Tibial artery (tissue), 4 donors: ENCODE data around the gene CHD9.
A peak's percentile ranks its signal among the peaks of the same experiment; 100 is the strongest.

ENCODE experiments used
- DNase-seq, 2 donors: peaks; one replicate each; pipeline ENCODE4 v3.0.0-alpha.2; 2019
- H3K27ac ChIP-seq, 2 donors: fragments of 200-600 bp; sonication (generic) in 1 of 2; 1 replicate in 1 of 2; 2 replicates in 1 of 2; pipeline ENCODE4 v1.5.1; 2018 to 2019; ENCODE audit warnings: mild to moderate bottlenecking in 1 of 2
- H3K27me3 ChIP-seq, 2 donors: fragments of 200-600 bp; sonication (generic) in 1 of 2; one replicate each; pipeline versions ENCODE4 v1.5.1 to v1.6.0; 2016 to 2019
- H3K36me3 ChIP-seq, 3 donors: fragments of 200-600 bp; sonication (generic) in 2 of 3; one replicate each; pipeline ENCODE4 v1.5.1; 2016 to 2019; ENCODE audit warnings: mild to moderate bottlenecking in 2 of 3
- H3K4me1 ChIP-seq, 4 donors: fragments of 200-600 bp; sonication (generic) in 2 of 4; 1 replicate in 3 of 4; 2 replicates in 1 of 4; pipeline ENCODE4 v1.5.1; 2016 to 2019
- H3K4me3 ChIP-seq, 2 donors: fragments of 200-600 bp; sonication (generic) in 1 of 2; 1 replicate in 1 of 2; 2 replicates in 1 of 2; pipeline ENCODE4 v1.5.1; 2018 to 2019; ENCODE audit warnings: mild to moderate bottlenecking in 2 of 2
- H3K9me3 ChIP-seq, 3 donors: fragments of 200-600 bp; sonication (generic) in 1 of 3; one replicate each; pipeline ENCODE4 v1.5.1; 2016 to 2019
- intact Hi-C: fragments of 100-400 bp; cut with DNase I; formaldehyde crosslinking; loops from one replicate; pipeline ENCODE4 v1.15.0; 2023; ENCODE audit warnings: low total_unique reads
- TF ChIP-seq, protein P1 (sequence below), 2 experiments: fragments of 200-600 bp in 1 of 2; fragments of 450-650 bp in 1 of 2; IDR thresholded peaks; one replicate each; pipeline ENCODE4 v1.5.1; 2017 to 2019; ENCODE audit warnings: antibody characterized with exemption in 2 of 2, mild to moderate bottlenecking in 1 of 2, moderate library complexity in 1 of 2

Gene CHD9

DNA sequence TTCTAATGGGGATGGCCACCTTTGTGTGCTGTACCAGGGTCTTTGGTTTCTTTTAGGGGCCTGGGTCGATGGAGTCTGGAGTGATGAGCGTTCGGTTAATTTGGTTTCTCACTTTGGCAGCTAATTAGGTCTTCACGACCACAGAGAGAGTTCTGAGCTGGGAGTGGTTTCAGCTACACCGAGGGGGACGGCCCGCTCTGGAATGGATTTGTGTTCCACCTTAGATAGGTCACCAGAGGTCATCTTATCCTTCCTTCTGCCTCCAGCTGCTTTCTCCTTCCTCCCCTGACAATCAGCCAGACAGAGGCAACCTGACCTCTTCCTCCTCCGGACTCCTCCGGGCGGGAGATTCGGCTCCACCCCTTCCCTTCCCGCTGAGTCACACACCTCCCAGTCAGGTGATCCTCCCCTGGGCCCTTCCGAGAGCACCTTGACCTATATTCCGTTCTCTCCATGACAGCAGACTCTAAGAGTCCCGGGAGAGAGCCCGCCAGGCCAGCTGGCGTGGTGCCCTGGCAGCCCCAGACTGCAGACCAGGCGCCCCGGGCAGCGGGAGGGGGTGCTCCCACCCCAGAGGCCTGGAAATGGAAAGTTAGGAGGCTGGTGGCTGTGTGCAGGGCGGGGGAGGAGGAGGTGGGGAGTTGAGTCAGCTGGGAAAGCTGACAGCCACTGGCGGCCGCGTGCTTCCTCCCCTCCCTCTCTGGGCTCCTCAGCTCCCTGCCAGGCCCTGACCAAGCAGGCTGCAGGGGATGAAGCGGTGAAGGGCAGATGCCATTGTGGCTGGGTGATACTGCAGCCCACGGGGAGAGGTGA is 44.7 kb downstream of the CHD9 start:
- peak overlapping the region; percentile 47 to 56 for H3K4me3 ChIP-seq
- H3K27me3 ChIP-seq: no peaks in the 10 kb centered on the region
- TF ChIP-seq, protein P1, sequence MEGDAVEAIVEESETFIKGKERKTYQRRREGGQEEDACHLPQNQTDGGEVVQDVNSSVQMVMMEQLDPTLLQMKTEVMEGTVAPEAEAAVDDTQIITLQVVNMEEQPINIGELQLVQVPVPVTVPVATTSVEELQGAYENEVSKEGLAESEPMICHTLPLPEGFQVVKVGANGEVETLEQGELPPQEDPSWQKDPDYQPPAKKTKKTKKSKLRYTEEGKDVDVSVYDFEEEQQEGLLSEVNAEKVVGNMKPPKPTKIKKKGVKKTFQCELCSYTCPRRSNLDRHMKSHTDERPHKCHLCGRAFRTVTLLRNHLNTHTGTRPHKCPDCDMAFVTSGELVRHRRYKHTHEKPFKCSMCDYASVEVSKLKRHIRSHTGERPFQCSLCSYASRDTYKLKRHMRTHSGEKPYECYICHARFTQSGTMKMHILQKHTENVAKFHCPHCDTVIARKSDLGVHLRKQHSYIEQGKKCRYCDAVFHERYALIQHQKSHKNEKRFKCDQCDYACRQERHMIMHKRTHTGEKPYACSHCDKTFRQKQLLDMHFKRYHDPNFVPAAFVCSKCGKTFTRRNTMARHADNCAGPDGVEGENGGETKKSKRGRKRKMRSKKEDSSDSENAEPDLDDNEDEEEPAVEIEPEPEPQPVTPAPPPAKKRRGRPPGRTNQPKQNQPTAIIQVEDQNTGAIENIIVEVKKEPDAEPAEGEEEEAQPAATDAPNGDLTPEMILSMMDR (IDR thresholded peaks at IDR 0.05): no peak
- H3K4me1 ChIP-seq: peaks cover 0 to 51% (median 41%) of the 10 kb centered on the region in 4 donors
- no peaks in the 10 kb centered on the region for H3K9me3 ChIP-seq
- peak; percentile 92 to 97 for DNase-seq
- intact Hi-C loops: no loop called here
- peak overlapping the region; percentile 87 to 91 for H3K27ac ChIP-seq
- H3K36me3 ChIP-seq: no peaks in the 10 kb centered on the region

- H3K4me3 ChIP-seq: peak overlapping the region; percentile 47 to 56
- TF ChIP-seq, protein P1 (IDR thresholded peaks at IDR 0.05): no peak
Observed at GRCh38 chr16:53100131-53100748, 45.4 kb downstream of the CHD9 start.

GRCh38 chr16:53100889-53101288 is 46.1 kb downstream of the CHD9 start:
- no peaks in the 10 kb centered on the region for H3K9me3 ChIP-seq
- H3K27me3 ChIP-seq: no peaks in the 10 kb centered on the region
- DNase-seq: no peak
- H3K27ac ChIP-seq: peak overlapping the region; percentile 87 to 91
- no peaks in the 10 kb centered on the region for H3K36me3 ChIP-seq
- peaks cover 0 to 48% (median 40%) of the 10 kb centered on the region in 4 donors for H3K4me1 ChIP-seq
- intact Hi-C loops: no loop called here
- TF ChIP-seq, protein P1 (IDR thresholded peaks at IDR 0.05): no peak
- no peak overlapping the region for H3K4me3 ChIP-seq

More at GRCh38 chr16:53100131-53100748, 45.4 kb downstream of the CHD9 start:
- intact Hi-C loops: no loop called here
- Histone ChIP-seq H3K36me3 (no peaks in the 10 kb centered on the region), H3K27me3 (no peaks in the 10 kb centered on the region), H3K4me1 (peaks cover 0 to 48% (median 40%) of the 10 kb centered on the region in 4 donors), H3K27ac (peak overlapping the region; percentile 87 to 91), H3K9me3 (no peaks in the 10 kb centered on the region)
- DNase-seq: no peak

GRCh38 chr16:53103811-53104210 is 49.0 kb downstream of the CHD9 start:
- no peaks in the 10 kb centered on the region for H3K9me3 ChIP-seq
- intact Hi-C loops: no loop called here
- H3K4me3 ChIP-seq: no peak overlapping the region
- H3K27me3 ChIP-seq: no peaks in the 10 kb centered on the region
- TF ChIP-seq, protein P1 (IDR thresholded peaks at IDR 0.05): no peak
- peak overlapping the region in 1 of 2 donors; percentile 2 for H3K27ac ChIP-seq
- no peaks in the 10 kb centered on the region for H3K36me3 ChIP-seq
- peaks cover 0 to 33% (median 26%) of the 10 kb centered on the region in 4 donors for H3K4me1 ChIP-seq
- DNase-seq: no peak

DNA sequence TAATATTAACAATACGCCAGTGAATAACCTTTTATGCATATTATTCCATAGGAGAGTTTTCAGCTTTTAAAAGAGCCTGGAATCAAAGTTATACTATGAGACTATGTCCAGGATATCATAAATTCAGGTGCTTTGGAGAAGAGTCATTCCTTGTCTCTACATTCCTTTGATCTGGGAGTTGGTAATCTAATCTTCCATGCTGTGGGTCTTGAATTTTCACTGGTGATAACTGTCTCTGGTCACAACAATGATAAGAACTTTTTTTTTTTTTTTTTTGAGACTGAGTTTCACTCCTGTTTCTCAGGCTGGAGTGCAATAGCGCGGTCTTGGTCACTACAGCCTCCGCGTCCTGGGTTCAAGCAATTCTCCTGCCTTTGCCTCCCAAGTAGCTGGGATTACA is 50.8 kb downstream of the CHD9 start:
- DNase-seq: no peak
- Histone ChIP-seq H3K4me3 (no peak overlapping the region), H3K36me3 (no peaks in the 10 kb centered on the region), H3K9me3 (no peaks in the 10 kb centered on the region), H3K4me1 (peaks cover 0 to 17% (median 12%) of the 10 kb centered on the region in 4 donors), H3K27ac (no peak overlapping the region), H3K27me3 (no peaks in the 10 kb centered on the region)
- intact Hi-C loops: no loop called here
- TF ChIP-seq, protein P1 (IDR thresholded peaks at IDR 0.05): no peak
